GM19099 (cell line): ENCODE results near the gene PIGBOS1.

Experiments used
- POLR2A ChIP-seq: IDR thresholded peaks from 3 replicates; pipeline ENCODE4 v1.6.1; 2011; ENCODE audit warnings: low read depth; ENCODE audit not compliant: insufficient read length; ENCODE audit errors: extremely low read depth

PIGBOS1 gene, protein sequence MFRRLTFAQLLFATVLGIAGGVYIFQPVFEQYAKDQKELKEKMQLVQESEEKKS

GRCh38 chr15:55318588-55319494, at the start of gene PIGBOS1, which contains the start of gene PIGB:
Gene PIGBOS1 (minus strand): TSS chr15:55319123. CDS start chr15:55317792, 1,331 bp downstream.
Gene PIGB (plus strand): TSS chr15:55319222. CDS start chr15:55319251, 29 bp downstream.
- peak; percentile 70 for TF ChIP-seq POLR2A

DNA sequence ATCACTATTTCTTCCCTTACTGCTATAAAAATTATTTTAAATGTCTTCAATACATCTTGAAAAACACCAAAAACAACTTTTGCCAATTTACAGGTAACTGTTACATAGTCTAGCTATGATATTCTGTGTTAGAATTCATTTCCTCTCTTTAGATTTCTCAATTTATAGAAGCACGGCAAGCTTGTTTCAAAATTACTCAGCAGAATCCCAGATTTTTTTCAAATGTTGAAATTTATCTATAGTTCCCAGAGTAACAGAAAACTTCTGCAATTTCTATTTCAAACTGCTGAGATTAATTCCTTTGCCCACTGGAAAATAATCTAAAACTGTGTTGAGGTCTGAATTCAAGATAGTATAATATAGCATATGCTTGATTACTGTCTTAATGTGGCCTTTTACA, 48.1 kb upstream of the PIGBOS1 start:
- TF ChIP-seq POLR2A, result no peak

DNA sequence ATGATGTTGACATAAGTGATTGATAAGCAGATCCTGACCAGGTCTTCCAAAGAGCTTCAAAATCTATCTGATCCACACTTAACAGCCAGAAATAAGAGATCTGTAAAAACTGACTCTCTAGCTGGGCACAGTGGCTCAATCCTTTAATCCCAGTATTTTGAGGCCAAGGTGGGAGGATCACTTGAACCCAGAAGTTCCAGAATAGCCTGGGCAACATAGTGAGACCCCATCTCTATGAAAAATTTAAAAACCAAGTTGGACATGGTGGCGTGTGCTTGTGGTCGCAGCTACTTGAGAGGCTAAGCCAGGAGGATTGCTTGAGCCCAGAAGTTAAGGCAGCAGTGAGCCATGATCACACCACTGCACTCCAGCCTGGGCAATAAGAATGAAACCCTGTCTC, 43.7 kb upstream of the PIGBOS1 start:
- TF ChIP-seq POLR2A, result no peak

GRCh38 chr15:55361048-55361447, 42.1 kb upstream of the PIGBOS1 start:
- TF ChIP-seq POLR2A, result no peak

- no peak for TF ChIP-seq POLR2A
Observed at GRCh38 chr15:55360256-55360655, 41.3 kb upstream of the PIGBOS1 start.

GRCh38 chr15:55358471-55358870, 39.5 kb upstream of the PIGBOS1 start:
- TF ChIP-seq POLR2A, result no peak

DNA sequence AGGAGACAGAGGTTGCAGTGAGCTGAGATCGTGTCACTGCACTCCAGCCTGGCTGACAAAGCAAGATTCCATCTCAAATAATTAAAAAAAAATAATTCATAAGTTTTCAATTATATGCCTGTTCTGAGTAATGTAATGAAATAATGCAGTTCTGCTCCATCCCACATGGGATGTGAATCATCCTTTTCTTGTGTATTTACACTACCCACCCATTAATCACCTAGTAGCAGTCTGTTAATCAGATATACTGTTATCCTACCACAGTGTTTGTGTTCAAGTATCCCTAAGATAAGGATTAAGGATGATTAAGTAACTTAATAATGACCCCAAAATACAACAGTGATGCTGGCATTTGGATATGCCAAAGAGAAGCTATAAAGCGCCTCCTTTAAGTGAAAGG, 38.9 kb upstream of the PIGBOS1 start:
- TF ChIP-seq POLR2A, result no peak

DNA sequence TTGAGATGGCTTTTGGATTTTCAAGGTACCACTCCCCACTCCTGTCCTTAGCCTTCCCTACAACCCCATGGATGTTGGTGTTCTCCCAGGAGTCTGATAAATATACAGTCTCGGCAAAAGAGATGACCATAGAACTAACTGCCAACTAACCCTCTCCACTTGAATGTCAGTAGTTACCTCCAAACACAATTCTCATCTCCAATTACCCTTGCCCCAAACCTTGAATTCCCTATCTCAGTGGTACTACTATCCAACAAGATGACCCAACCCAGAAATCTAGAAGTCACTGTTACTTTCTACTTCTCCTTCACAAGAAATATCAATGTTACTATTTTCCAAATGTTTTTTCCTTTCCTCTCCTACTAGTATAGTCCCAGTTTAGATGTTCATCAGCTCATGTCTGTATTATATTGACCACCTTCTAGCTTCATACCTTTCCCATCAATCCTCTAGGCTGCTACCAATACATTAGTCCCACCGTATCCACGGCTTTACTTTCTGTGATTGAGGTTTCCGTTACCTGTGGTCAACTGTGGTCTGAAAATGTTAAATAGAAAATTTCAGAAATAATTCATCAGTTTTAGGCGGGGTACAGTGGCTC, 38.2 kb upstream of the PIGBOS1 start:
- TF ChIP-seq POLR2A, result no peak

DNA sequence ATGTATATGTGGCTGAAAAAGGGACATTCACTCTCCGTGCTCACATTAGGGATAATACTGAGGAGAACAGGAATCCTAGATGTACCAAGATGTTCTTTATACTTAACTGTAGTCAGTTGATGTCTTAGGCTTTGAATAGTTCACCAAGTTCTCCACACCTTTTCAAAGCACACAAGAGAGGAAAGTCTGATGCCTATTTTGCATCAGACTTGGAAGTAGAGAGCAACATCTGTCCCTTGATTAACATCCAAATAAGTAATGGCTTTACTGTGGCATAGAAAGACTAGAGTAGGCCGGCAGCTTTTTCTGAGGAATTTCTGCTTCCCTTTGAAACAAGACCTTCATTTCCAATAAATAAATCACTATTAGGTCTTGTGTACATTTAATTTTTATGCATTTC, 34.1 kb upstream of the PIGBOS1 start:
- no peak for TF ChIP-seq POLR2A

DNA sequence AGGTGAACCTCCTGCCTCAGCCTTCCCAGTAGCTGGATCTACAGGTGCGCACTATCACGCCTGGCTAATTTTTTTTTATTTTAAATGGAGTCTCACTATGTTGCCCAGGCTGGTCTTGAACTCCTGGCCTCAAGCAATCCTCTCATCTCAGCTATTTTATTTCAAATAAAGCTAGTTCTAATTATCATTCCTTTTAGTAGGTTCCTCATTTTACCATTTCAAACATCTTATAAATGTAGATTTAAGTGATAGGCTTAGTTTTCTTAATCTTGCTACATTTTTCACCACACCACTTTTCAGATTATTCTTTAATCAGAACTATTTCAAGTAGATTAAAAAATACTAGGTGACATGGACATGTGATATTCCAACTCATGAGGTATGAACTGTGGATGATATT, 30.4 kb upstream of the PIGBOS1 start:
- TF ChIP-seq POLR2A, result no peak

DNA sequence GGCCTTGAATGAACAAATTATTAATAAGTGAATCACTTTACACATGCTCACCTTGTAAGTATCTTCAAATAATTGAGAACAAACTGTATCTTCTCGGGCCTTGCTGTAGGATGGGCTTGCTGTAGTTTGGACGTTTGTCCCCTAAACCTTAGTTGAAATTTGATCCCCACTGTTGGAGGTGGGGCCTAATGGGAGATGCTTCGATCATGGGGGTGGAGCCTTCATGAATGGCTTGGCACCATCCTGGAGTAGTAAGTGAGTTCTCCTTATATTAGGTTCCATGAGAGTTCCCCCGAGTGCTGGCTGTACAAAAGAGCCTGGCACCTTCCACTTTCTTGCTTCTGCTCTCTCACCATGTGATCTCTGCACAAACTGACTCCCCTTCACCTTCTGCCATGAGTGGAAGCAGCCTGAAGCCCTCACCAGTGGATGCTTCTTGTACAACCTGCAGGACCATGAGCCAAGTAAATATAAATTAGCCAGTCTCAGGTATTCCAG, 29.4 kb upstream of the PIGBOS1 start:
- no peak for TF ChIP-seq POLR2A

- TF ChIP-seq POLR2A, result no peak
Observed at GRCh38 chr15:55344206-55344605, 25.3 kb upstream of the PIGBOS1 start.

- no peak for TF ChIP-seq POLR2A
Observed at GRCh38 chr15:55343168-55343567, 24.2 kb upstream of the PIGBOS1 start.

- no peak for TF ChIP-seq POLR2A
Observed at GRCh38 chr15:55337160-55337559, 18.2 kb upstream of the PIGBOS1 start.

GRCh38 chr15:55334997-55335396, 16.1 kb upstream of the PIGBOS1 start:
- no peak for TF ChIP-seq POLR2A

GRCh38 chr15:55334371-55334770, 15.4 kb upstream of the PIGBOS1 start:
- TF ChIP-seq POLR2A, result no peak
